Measurements from ENCODE around the gene KCNMA1. TPM values are rescaled to one million over a fixed set of nuclear protein-coding genes. Genes with fewer than 3 reads are reported as not detected.
"Not testable (repeated sequence)": the region's sequence is repeated elsewhere in the genome, so short reads cannot be mapped to it uniquely, and the experiment has no call there.

Gene KCNMA1
- total RNA-seq, 4 donors from 2014 or later, result 146 to 300 (median 265) TPM

GRCh38 chr10:77390481-77390891 lies 247.1 kb downstream of the KCNMA1 start:
- no peak overlapping the region for H3K4me3 ChIP-seq
- no peaks in the 10 kb centered on the region for H3K9me3 ChIP-seq
- WGBS, result 33% methylated on average over 2 of the region's 2 CpGs
- intact Hi-C loops (cut with DNase I), result loop anchor here (5.0 kb wide), 1 partner anchor 218 kb away; no protein-coding TSS in a partner anchor
- H3K27ac ChIP-seq (replicated peaks in 1 of 4), result peak overlapping the region; percentile 73 to 82 (median 79)
- DNase-seq (ENCODE audit: extremely low spot score), result no peak
- no peaks in the 10 kb centered on the region for H3K27me3 ChIP-seq
- TF ChIP-seq EP300 (IDR thresholded peaks at IDR 0.05) (no peak), CTCF (IDR thresholded peaks at IDR 0.05) (no peak), POLR2A (IDR thresholded peaks at IDR 0.05; ENCODE audit: low read depth) (no peak), POLR2AphosphoS5 (IDR thresholded peaks at IDR 0.05) (no peak)
- peaks cover 13 to 96% (median 88%) of the 10 kb centered on the region in 4 donors for H3K4me1 ChIP-seq
- H3K36me3 ChIP-seq, result no peaks in the 10 kb centered on the region

- H3K9me3 ChIP-seq, result no peaks in the 10 kb centered on the region
- no peak for DNase-seq (ENCODE audit: extremely low spot score)
- intact Hi-C loops (cut with DNase I), result no loop called here
- no peak overlapping the region for H3K4me3 ChIP-seq
- 71% methylated on average over 2 of the region's 2 CpGs for WGBS
- H3K27me3 ChIP-seq, result no peaks in the 10 kb centered on the region
- peaks cover 13 to 80% (median 77%) of the 10 kb centered on the region in 4 donors for H3K4me1 ChIP-seq
- H3K27ac ChIP-seq (replicated peaks in 1 of 4), result peak overlapping the region in 2 of 4 donors; percentile 5 to 82
- no peaks in the 10 kb centered on the region for H3K36me3 ChIP-seq
- TF ChIP-seq POLR2AphosphoS5 (IDR thresholded peaks at IDR 0.05), result no peak
- TF ChIP-seq CTCF (IDR thresholded peaks at IDR 0.05), result no peak
- TF ChIP-seq EP300 (IDR thresholded peaks at IDR 0.05), result no peak
- TF ChIP-seq POLR2A (IDR thresholded peaks at IDR 0.05; ENCODE audit: low read depth), result no peak
Measured at GRCh38 chr10:77388571-77389100, 249.0 kb downstream of the KCNMA1 start.

- H3K27me3 ChIP-seq; DNase-seq (ENCODE audit: extremely low spot score); H3K9me3 ChIP-seq; H3K4me3 ChIP-seq; H3K36me3 ChIP-seq; intact Hi-C loops (cut with DNase I): not testable (repeated sequence)
- WGBS, result 70% methylated on average over 2 of the region's 2 CpGs
- Histone ChIP-seq H3K27ac (replicated peaks in 1 of 4) (peak overlapping the region; percentile 5 to 82 (median 30)), H3K4me1 (peaks cover 12 to 71% (median 68%) of the 10 kb centered on the region in 4 donors)
Measured at GRCh38 chr10:77387701-77388100, 249.9 kb downstream of the KCNMA1 start.

GRCh38 chr10:77387247-77387646 lies 250.4 kb downstream of the KCNMA1 start:
- no peak for DNase-seq (ENCODE audit: extremely low spot score)
- H3K36me3 ChIP-seq, result no peaks in the 10 kb centered on the region
- no peaks in the 10 kb centered on the region for H3K9me3 ChIP-seq
- H3K4me3 ChIP-seq, result no peak overlapping the region
- TF ChIP-seq POLR2A (IDR thresholded peaks at IDR 0.05; ENCODE audit: low read depth) (no peak), EP300 (IDR thresholded peaks at IDR 0.05) (no peak), POLR2AphosphoS5 (IDR thresholded peaks at IDR 0.05) (no peak)
- H3K27ac ChIP-seq (replicated peaks in 1 of 4), result peak overlapping the region; percentile 5 to 82 (median 30)
- intact Hi-C loops (cut with DNase I), result no loop called here
- H3K27me3 ChIP-seq, result no peaks in the 10 kb centered on the region
- peaks cover 10 to 66% (median 64%) of the 10 kb centered on the region in 4 donors for H3K4me1 ChIP-seq

GRCh38 chr10:77386838-77387237 lies 250.8 kb downstream of the KCNMA1 start:
- intact Hi-C loops (cut with DNase I), result no loop called here
- no peak for DNase-seq (ENCODE audit: extremely low spot score)
- WGBS, result 9% methylated on average over 5 of the region's 5 CpGs
- H3K9me3 ChIP-seq, result no peaks in the 10 kb centered on the region
- peaks cover 9 to 62% (median 60%) of the 10 kb centered on the region in 4 donors for H3K4me1 ChIP-seq
- H3K36me3 ChIP-seq, result no peaks in the 10 kb centered on the region
- H3K27me3 ChIP-seq, result no peaks in the 10 kb centered on the region
- peak overlapping the region; percentile 5 to 82 (median 30) for H3K27ac ChIP-seq (replicated peaks in 1 of 4)
- H3K4me3 ChIP-seq, result no peak overlapping the region
- TF ChIP-seq POLR2AphosphoS5 (IDR thresholded peaks at IDR 0.05) (peak in 1 of 2 donors; percentile 5), CTCF (IDR thresholded peaks at IDR 0.05) (no peak)

- 75% methylated on average over 4 of the region's 4 CpGs for WGBS
- no peak for TF ChIP-seq POLR2A (IDR thresholded peaks at IDR 0.05; ENCODE audit: low read depth)
- no peak for TF ChIP-seq POLR2AphosphoS5 (IDR thresholded peaks at IDR 0.05)
- TF ChIP-seq CTCF (IDR thresholded peaks at IDR 0.05), result no peak
- TF ChIP-seq EP300 (IDR thresholded peaks at IDR 0.05), result no peak
- Histone ChIP-seq H3K4me3 (no peak overlapping the region), H3K36me3 (no peaks in the 10 kb centered on the region), H3K27me3 (no peaks in the 10 kb centered on the region), H3K9me3 (no peaks in the 10 kb centered on the region), H3K27ac (replicated peaks in 1 of 4) (peak overlapping the region; percentile 5 to 82 (median 30)), H3K4me1 (peaks cover 5 to 58% (median 55%) of the 10 kb centered on the region in 4 donors)
- DNase-seq (ENCODE audit: extremely low spot score), result no peak
- intact Hi-C loops (cut with DNase I), result no loop called here
Measured at GRCh38 chr10:77386365-77386764, 251.2 kb downstream of the KCNMA1 start.
